DOHH2 (cell line): ENCODE measurements around the gene TTF1.

Experiments used
- H3F3A ChIP-seq: fragments of 200-600 bp; sonication (generic), shearing (Covaris generic); 2 replicates; pipeline ENCODE4 v1.6.0; 2016; ENCODE audit warnings: antibody characterized with exemption, mild to moderate bottlenecking; ENCODE audit not compliant: control insufficient read depth, insufficient read depth
- H3K27ac ChIP-seq: fragments of 200-600 bp; sonication (generic); 2 replicates; pipeline ENCODE4 v1.5.1; 2014; ENCODE audit warnings: low read depth, mild to moderate bottlenecking, low read length, moderate library complexity
- H3K27me3 ChIP-seq: fragments of 200-600 bp; sonication (generic); 2 replicates; pipeline ENCODE4 v1.6.1; 2014; ENCODE audit warnings: mild to moderate bottlenecking, low read length, mixed read lengths; ENCODE audit not compliant: control insufficient read depth
- H3K36me3 ChIP-seq: fragments of 200-600 bp; sonication (generic); 2 replicates; pipeline ENCODE4 v1.6.1; 2014; ENCODE audit warnings: mild to moderate bottlenecking, low read length, moderate library complexity, mixed read lengths; ENCODE audit not compliant: control insufficient read depth
- H3K4me1 ChIP-seq: fragments of 200-600 bp; sonication (generic); 2 replicates; pipeline ENCODE4 v1.6.1; 2014; ENCODE audit warnings: mild to moderate bottlenecking, low read length, mixed read lengths; ENCODE audit not compliant: control insufficient read depth
- H3K4me2 ChIP-seq: fragments of 200-600 bp; sonication (generic); 2 replicates; pipeline ENCODE4 v1.6.0; 2014; ENCODE audit warnings: mild to moderate bottlenecking, low read length, moderate library complexity
- H3K4me3 ChIP-seq: fragments of 200-600 bp; sonication (generic); 2 replicates; pipeline ENCODE4 v1.5.1; 2014; ENCODE audit warnings: mild to moderate bottlenecking, low read length, mixed read lengths
- H3K79me2 ChIP-seq: fragments of 200-600 bp; sonication (generic); 2 replicates; pipeline ENCODE4 v1.6.1; 2014; ENCODE audit warnings: mild to moderate bottlenecking, low read length, mixed read lengths; ENCODE audit not compliant: control insufficient read depth
- H3K9me2 ChIP-seq: fragments of 200-600 bp; sonication (generic); replicated peaks from 2 replicates; pipeline ENCODE4 v1.6.1; 2014; ENCODE audit warnings: mild to moderate bottlenecking, low read length, mixed read lengths; ENCODE audit not compliant: control insufficient read depth
- H3K9me3 ChIP-seq: fragments of 200-600 bp; sonication (generic); 2 replicates; pipeline ENCODE4 v1.6.1; 2014; ENCODE audit warnings: antibody characterized with exemption, low read length, mixed read lengths; ENCODE audit not compliant: control insufficient read depth, insufficient read depth
- H4K20me1 ChIP-seq: fragments of 200-600 bp; sonication (generic); 2 replicates; pipeline ENCODE4 v1.6.0; 2014; ENCODE audit warnings: low read depth, mild to moderate bottlenecking, antibody characterized with exemption, low read length, moderate library complexity; ENCODE audit not compliant: control insufficient read depth, insufficient read depth
- CTCF ChIP-seq: fragments of 200-600 bp; sonication (generic); IDR thresholded peaks from one replicate; pipeline ENCODE4 v1.5.1; 2014; ENCODE audit warnings: antibody characterized with exemption, mild to moderate bottlenecking, low read depth, low read length; ENCODE audit not compliant: poor library complexity, severe bottlenecking
- EZH2phosphoT487 ChIP-seq: fragments of 200-600 bp; sonication (generic); IDR thresholded peaks from 2 replicates; pipeline ENCODE4 v1.6.1; 2017; ENCODE audit warnings: borderline replicate concordance, mild to moderate bottlenecking, antibody characterized with exemption, low read length, moderate library complexity, mixed read lengths

TTF1 gene

GRCh38 chr9:132447346-132447745, 40.7 kb upstream of the TTF1 start:
- H3K9me2 ChIP-seq, result no peaks in the 10 kb centered on the region
- no peaks in the 10 kb centered on the region for H3K36me3 ChIP-seq
- H3K4me3 ChIP-seq, result no peak overlapping the region
- H3K4me2 ChIP-seq, result no peak overlapping the region
- no peaks in the 10 kb centered on the region for H4K20me1 ChIP-seq
- no peaks in the 10 kb centered on the region for H3F3A ChIP-seq
- no peaks in the 10 kb centered on the region for H3K27me3 ChIP-seq
- H3K4me1 ChIP-seq, result no peaks in the 10 kb centered on the region
- no peak overlapping the region for H3K27ac ChIP-seq
- H3K79me2 ChIP-seq, result no peaks in the 10 kb centered on the region
- H3K9me3 ChIP-seq, result no peaks in the 10 kb centered on the region
- no peak for TF ChIP-seq EZH2phosphoT487
- no peak for TF ChIP-seq CTCF

- Histone ChIP-seq H4K20me1 (no peaks in the 10 kb centered on the region), H3K4me3 (no peak overlapping the region), H3K9me2 (no peaks in the 10 kb centered on the region), H3K79me2 (no peaks in the 10 kb centered on the region), H3K4me1 (no peaks in the 10 kb centered on the region), H3K36me3 (no peaks in the 10 kb centered on the region), H3F3A (no peaks in the 10 kb centered on the region), H3K27ac (no peak overlapping the region), H3K4me2 (no peak overlapping the region), H3K27me3 (no peaks in the 10 kb centered on the region), H3K9me3 (no peaks in the 10 kb centered on the region)
- TF ChIP-seq CTCF (no peak), EZH2phosphoT487 (no peak)
These were observed 40.2 kb upstream of the TTF1 start for GRCh38 chr9:132446887-132447286.

GRCh38 chr9:132443951-132444607, 37.4 kb upstream of the TTF1 start:
- Histone ChIP-seq H3K4me2 (no peak overlapping the region), H3K4me1 (peaks cover 6% of the 10 kb centered on the region; the same call in 1 of the 2 replicates), H3K4me3 (no peak overlapping the region), H3F3A (no peaks in the 10 kb centered on the region), H3K9me2 (no peaks in the 10 kb centered on the region), H3K27me3 (peaks cover 8% of the 10 kb centered on the region; the same call in 1 of the 2 replicates), H4K20me1 (no peaks in the 10 kb centered on the region), H3K9me3 (no peaks in the 10 kb centered on the region), H3K27ac (no peak overlapping the region), H3K36me3 (no peaks in the 10 kb centered on the region), H3K79me2 (no peaks in the 10 kb centered on the region)
- TF ChIP-seq CTCF (no peak), EZH2phosphoT487 (no peak)
